ENCODE data around the gene ZNF70. TPM values are rescaled to one million over a fixed set of nuclear protein-coding genes. Genes with fewer than 3 reads are reported as not detected.

ZNF70 gene
- polyA plus RNA-seq, 1 of the 3 experiments (the other 2 are of a cell fraction) = 0.77 TPM

DNA sequence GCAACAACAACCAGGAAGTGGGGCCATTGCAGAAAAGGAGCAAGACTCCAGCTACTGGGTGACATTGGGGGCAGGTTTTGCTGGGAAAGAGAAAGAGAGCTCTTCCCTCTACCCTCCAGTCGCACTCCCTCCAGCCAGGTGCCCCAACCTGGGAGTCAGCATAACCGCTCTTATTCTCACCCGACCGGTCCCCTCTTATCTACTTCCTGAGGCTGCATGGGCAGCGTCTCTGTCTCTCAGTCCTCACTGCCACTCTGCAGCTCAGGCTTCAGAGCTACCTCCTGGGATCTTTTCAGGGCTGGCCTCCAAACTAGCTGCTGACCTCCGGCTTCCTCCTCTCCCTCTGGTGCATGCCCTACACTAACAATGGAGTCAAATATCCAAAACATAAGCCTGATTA is 5.1 kb downstream of the ZNF70 start:
- no peak overlapping the region for H2AFZ ChIP-seq (ENCODE audit: low read depth)
- H3F3A ChIP-seq (replicated peaks; ENCODE audit: insufficient read depth) = no peaks in the 10 kb centered on the region
- H3K4me2 ChIP-seq = no peak overlapping the region
- CTCF ChIA-PET = no interaction called here
- H3K9ac ChIP-seq = no peak overlapping the region
- no peaks in the 10 kb centered on the region for H4K20me1 ChIP-seq (ENCODE audit: insufficient read depth)
- no peaks in the 10 kb centered on the region for H3K9me2 ChIP-seq
- no peak for TF ChIP-seq RCOR1 (IDR thresholded peaks at IDR 0.05; ENCODE audit: low read length)
- TF ChIP-seq, protein P1, sequence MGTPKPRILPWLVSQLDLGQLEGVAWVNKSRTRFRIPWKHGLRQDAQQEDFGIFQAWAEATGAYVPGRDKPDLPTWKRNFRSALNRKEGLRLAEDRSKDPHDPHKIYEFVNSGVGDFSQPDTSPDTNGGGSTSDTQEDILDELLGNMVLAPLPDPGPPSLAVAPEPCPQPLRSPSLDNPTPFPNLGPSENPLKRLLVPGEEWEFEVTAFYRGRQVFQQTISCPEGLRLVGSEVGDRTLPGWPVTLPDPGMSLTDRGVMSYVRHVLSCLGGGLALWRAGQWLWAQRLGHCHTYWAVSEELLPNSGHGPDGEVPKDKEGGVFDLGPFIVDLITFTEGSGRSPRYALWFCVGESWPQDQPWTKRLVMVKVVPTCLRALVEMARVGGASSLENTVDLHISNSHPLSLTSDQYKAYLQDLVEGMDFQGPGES (IDR thresholded peaks at IDR 0.05; ENCODE audit: low read depth, low read length) = no peak
- TF ChIP-seq JUND (IDR thresholded peaks at IDR 0.05) = no peak
- TF ChIP-seq GABPA (IDR thresholded peaks at IDR 0.05; ENCODE audit: low read depth) = no peak
- TF ChIP-seq TAF1 (IDR thresholded peaks at IDR 0.05; ENCODE audit: borderline replicate concordance, low read depth, low read length) = no peak
- TF ChIP-seq, protein P2, sequence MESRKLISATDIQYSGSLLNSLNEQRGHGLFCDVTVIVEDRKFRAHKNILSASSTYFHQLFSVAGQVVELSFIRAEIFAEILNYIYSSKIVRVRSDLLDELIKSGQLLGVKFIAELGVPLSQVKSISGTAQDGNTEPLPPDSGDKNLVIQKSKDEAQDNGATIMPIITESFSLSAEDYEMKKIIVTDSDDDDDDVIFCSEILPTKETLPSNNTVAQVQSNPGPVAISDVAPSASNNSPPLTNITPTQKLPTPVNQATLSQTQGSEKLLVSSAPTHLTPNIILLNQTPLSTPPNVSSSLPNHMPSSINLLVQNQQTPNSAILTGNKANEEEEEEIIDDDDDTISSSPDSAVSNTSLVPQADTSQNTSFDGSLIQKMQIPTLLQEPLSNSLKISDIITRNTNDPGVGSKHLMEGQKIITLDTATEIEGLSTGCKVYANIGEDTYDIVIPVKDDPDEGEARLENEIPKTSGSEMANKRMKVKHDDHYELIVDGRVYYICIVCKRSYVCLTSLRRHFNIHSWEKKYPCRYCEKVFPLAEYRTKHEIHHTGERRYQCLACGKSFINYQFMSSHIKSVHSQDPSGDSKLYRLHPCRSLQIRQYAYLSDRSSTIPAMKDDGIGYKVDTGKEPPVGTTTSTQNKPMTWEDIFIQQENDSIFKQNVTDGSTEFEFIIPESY (IDR thresholded peaks at IDR 0.05; ENCODE audit: borderline replicate concordance, low read depth) = no peak
- TF ChIP-seq YY1 (IDR thresholded peaks at IDR 0.05; ENCODE audit: low read depth) = no peak
- TF ChIP-seq CHD2 (IDR thresholded peaks at IDR 0.05; ENCODE audit: low read length, partially characterized antibody) = no peak
- TF ChIP-seq MXI1 (IDR thresholded peaks at IDR 0.05; ENCODE audit: low read depth, low read length) = no peak
- no peak for TF ChIP-seq RAD21 (IDR thresholded peaks at IDR 0.05; ENCODE audit: low read length)
- POLR2A ChIA-PET = interaction anchor here (0.5 kb wide), 1 partner anchor 53 kb away, joined by 5 read pairs; no protein-coding TSS in a partner anchor
- peaks cover 8 to 32% of the 10 kb centered on the region in 2 experiments for H3K36me3 ChIP-seq (replicated peaks in 1 of 2; ENCODE audit: control insufficient read depth in 1 of 2, insufficient read depth in 2 of 2, low read length in 1 of 2)
- no peak overlapping the region for H3K4me3 ChIP-seq (ENCODE audit: low read depth in 2 of 2, low read length in 1 of 2)
- no peaks in the 10 kb centered on the region for H3K27me3 ChIP-seq (ENCODE audit: insufficient read depth)
- DNase-seq = no peak
- no peaks in the 10 kb centered on the region for H3K9me3 ChIP-seq
- H3K79me2 ChIP-seq (ENCODE audit: insufficient read depth) = peaks cover 34% of the 10 kb centered on the region
- peaks cover 0 to 7% of the 10 kb centered on the region in 2 experiments; a peak in 2 of 4 replicates for H3K4me1 ChIP-seq (ENCODE audit: control insufficient read depth in 1 of 2, insufficient read depth in 2 of 2, low read depth in 1 of 2, low read length in 1 of 2)
- WGBS (ENCODE audit: low lambda C conversion rate) = 96% methylated on average over 6 of the region's 6 CpGs
- no peak overlapping the region for H3K27ac ChIP-seq (ENCODE audit: low read depth in 2 of 2, low read length in 1 of 2)

DNA sequence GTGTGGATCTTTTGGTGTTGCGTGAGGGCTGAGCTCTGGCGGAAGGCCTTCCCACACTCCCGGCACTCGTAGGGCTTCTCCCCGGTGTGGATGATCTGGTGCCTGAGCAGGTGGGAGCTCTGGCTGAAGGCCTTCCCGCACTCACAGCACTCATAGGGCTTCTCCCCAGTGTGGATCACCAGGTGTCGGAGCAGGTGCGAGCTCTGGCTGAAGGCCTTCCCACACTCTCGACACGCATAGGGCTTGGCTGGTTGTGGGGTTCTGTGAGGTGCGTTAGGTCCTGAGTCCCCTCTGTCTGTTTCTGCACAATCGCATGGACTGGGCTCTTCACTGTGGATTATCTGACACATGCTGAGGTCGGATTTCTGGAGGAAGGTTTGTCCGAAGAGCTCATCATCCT is 6.4 kb downstream of the ZNF70 start:
- H3K4me1 ChIP-seq (ENCODE audit: control insufficient read depth in 1 of 2, insufficient read depth in 2 of 2, low read depth in 1 of 2, low read length in 1 of 2) = no peaks in the 10 kb centered on the region
- ChIA-PET CTCF (interaction anchor here (0.6 to 1.6 kb wide), 3 partner anchors 23 to 105 kb away, joined by 3 to 7 read pairs (median 3); partner anchors contain the start of gene CHCHD10), POLR2A (no interaction called here)
- no peaks in the 10 kb centered on the region for H3K27me3 ChIP-seq (ENCODE audit: insufficient read depth)
- peaks cover 8 to 32% of the 10 kb centered on the region in 2 experiments for H3K36me3 ChIP-seq (replicated peaks in 1 of 2; ENCODE audit: control insufficient read depth in 1 of 2, insufficient read depth in 2 of 2, low read length in 1 of 2)
- H3K4me2 ChIP-seq = no peak overlapping the region
- no peak overlapping the region for H3K9ac ChIP-seq
- no peak overlapping the region for H2AFZ ChIP-seq (ENCODE audit: low read depth)
- H3K27ac ChIP-seq (ENCODE audit: low read depth in 2 of 2, low read length in 1 of 2) = no peak overlapping the region
- no peak overlapping the region for H3K4me3 ChIP-seq (ENCODE audit: low read depth in 2 of 2, low read length in 1 of 2)
- H3K9me3 ChIP-seq = no peaks in the 10 kb centered on the region
- H3K9me2 ChIP-seq = no peaks in the 10 kb centered on the region
- no peaks in the 10 kb centered on the region for H4K20me1 ChIP-seq (ENCODE audit: insufficient read depth)
- DNase-seq = no peak
- peaks cover 25% of the 10 kb centered on the region for H3K79me2 ChIP-seq (ENCODE audit: insufficient read depth)
- H3F3A ChIP-seq (replicated peaks; ENCODE audit: insufficient read depth) = no peaks in the 10 kb centered on the region
- TF ChIP-seq TCF12 (IDR thresholded peaks at IDR 0.05) (no peak), NFIC (IDR thresholded peaks at IDR 0.05; ENCODE audit: borderline replicate concordance) (no peak), TAF1 (IDR thresholded peaks at IDR 0.05; ENCODE audit: borderline replicate concordance, low read depth, low read length) (no peak), EP300 (IDR thresholded peaks at IDR 0.05; ENCODE audit: borderline replicate concordance in 1 of 2, low read depth in 1 of 2, low read length in 1 of 2) (no peak), GATA2 (CRISPR knock-in tag; IDR thresholded peaks at IDR 0.05) (no peak), EZH2phosphoT487 (IDR thresholded peaks at IDR 0.05; ENCODE audit: borderline replicate concordance, low read depth) (no peak), TEAD4 (IDR thresholded peaks at IDR 0.05; ENCODE audit: borderline replicate concordance, insufficient read depth) (no peak), SIN3A (IDR thresholded peaks at IDR 0.05; ENCODE audit: borderline replicate concordance, low read depth, low read length) (no peak), RFX5 (IDR thresholded peaks at IDR 0.05; ENCODE audit: low read length) (no peak)
- TF ChIP-seq, protein P3, sequence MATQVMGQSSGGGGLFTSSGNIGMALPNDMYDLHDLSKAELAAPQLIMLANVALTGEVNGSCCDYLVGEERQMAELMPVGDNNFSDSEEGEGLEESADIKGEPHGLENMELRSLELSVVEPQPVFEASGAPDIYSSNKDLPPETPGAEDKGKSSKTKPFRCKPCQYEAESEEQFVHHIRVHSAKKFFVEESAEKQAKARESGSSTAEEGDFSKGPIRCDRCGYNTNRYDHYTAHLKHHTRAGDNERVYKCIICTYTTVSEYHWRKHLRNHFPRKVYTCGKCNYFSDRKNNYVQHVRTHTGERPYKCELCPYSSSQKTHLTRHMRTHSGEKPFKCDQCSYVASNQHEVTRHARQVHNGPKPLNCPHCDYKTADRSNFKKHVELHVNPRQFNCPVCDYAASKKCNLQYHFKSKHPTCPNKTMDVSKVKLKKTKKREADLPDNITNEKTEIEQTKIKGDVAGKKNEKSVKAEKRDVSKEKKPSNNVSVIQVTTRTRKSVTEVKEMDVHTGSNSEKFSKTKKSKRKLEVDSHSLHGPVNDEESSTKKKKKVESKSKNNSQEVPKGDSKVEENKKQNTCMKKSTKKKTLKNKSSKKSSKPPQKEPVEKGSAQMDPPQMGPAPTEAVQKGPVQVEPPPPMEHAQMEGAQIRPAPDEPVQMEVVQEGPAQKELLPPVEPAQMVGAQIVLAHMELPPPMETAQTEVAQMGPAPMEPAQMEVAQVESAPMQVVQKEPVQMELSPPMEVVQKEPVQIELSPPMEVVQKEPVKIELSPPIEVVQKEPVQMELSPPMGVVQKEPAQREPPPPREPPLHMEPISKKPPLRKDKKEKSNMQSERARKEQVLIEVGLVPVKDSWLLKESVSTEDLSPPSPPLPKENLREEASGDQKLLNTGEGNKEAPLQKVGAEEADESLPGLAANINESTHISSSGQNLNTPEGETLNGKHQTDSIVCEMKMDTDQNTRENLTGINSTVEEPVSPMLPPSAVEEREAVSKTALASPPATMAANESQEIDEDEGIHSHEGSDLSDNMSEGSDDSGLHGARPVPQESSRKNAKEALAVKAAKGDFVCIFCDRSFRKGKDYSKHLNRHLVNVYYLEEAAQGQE (IDR thresholded peaks at IDR 0.05; ENCODE audit: low read depth, low read length) = no peak
- TF ChIP-seq, protein P2 (IDR thresholded peaks at IDR 0.05; ENCODE audit: borderline replicate concordance, low read depth) = no peak
- 100% methylated on average over 4 of the region's 14 CpGs for WGBS (ENCODE audit: low lambda C conversion rate)
